M059J (cell line): ENCODE measurements around the gene USP10. TPM values are rescaled to one million over a fixed set of nuclear protein-coding genes. Genes with fewer than 3 reads are reported as not detected.

Source experiments
- DNase-seq: peaks from one replicate; pipeline ENCODE4 v3.0.0-alpha.2; 2012; ENCODE audit warnings: low read depth
- total RNA-seq: library from RNA; depleted of rRNA; stranded (reverse); fragments of >200 nt; shearing (Covaris generic); gene quantifications from 2 replicates; pipeline ENCODE4 v1.2.3, GENCODE V29; 2014

Gene USP10
- total RNA-seq, 1 experiment from 2014 or later = 80.6 TPM

- no peak for DNase-seq
These were observed 103.3 kb downstream of the USP10 start for GRCh38 chr16:84803146-84803545.

DNA sequence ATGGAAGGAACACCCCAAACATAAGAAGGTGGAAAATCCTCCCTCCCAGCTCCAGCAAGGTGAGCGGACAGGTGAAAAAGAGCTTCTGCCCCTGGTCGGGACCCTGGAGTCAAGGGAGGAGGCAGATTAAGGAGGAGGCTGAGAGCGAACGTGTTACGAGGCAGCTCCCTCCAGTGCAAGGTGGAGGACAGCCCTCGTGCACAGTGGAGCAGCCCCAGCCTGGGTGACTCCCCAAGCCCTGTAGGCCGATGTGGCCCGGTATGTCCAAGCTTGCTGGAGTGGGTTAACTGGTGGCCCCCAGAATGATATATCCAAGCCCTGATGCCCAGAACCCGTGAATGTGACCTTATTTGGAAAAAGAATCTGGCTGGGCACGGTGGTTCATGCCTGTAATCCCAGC is 104.5 kb downstream of the USP10 start:
- DNase-seq = peak; percentile 70

GRCh38 chr16:84806256-84806889 is 106.6 kb downstream of the USP10 start:
- DNase-seq = peak; percentile 98

- no peak for DNase-seq
These were observed 107.1 kb downstream of the USP10 start for GRCh38 chr16:84806890-84807258.

- no peak for DNase-seq
These were observed 108.0 kb downstream of the USP10 start for GRCh38 chr16:84807776-84808175.

DNA sequence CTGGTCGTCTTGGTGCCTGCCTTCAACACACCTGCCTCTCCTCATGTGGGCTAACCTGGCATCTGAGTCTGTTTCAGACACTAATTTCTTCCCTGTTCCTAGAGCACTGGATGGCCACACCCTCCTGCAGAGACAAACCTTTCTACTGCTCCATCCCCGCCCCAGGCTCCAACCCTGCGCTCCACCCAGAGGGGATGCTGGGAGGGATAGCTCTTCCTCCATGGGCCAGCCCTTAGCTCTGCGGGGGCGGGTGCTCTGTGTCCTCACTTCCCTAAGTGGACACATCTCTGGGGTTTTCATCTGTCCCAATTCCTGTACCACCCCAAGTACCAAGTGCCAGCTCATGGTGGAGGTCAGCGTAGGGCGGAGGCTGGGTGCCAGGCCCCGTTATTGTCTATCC is 109.0 kb downstream of the USP10 start:
- DNase-seq = no peak

DNA sequence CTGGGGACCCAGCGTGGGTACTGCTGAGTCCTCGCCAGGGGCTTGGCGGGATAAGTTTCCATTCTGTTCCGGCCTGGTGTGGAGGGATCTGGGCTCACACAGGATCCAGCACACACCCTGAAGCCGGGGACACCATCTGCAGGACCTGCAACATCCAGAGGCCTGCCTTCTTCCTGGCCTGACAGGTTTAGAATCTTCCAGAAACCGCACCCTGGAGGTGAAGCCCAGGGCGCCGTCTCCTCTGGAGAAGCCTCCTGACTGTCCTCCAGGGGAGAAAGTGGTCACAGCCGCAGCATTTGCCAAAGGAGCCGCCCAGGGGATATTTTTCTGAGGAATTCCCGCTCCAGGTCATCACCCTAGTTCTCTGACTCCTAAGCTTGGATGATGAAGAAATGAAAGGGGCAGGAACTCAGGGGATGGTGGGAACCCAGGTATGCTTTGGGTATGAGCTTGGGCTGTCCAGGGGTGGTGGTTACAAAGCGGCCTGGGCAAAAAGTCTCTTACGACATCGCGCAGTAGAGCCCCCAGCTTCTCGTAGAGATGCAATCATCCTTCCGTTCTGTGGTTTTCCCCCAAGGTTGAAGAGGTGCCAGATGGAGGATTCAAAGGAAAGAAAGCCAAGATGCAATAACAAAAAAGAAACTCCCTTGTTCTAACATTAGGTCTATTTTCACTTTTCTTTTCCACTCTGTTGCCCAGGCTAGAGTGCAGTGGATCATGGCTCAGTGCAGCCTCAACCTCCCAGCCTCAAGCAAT is 110.9 kb downstream of the USP10 start:
- DNase-seq = peak; percentile 96

DNA sequence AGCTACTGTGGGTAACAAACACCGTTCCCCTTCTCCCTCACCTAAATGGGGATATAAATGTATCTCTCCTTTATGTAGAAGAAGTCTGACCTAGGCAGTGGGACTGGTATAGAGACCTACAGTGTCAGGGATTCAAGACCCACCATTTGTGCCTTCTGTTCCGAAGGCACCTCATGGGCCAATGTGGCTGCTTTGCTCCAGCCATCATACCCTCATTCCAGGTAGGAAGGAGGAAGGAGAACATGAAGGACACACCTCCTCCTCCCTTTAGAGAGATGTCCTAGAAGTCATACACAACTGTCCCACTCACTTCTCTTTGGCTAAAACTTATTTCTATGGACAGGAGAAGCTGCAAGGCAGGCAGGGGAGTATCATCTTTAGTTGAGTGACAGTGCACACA is 111.7 kb downstream of the USP10 start:
- DNase-seq = no peak

DNA sequence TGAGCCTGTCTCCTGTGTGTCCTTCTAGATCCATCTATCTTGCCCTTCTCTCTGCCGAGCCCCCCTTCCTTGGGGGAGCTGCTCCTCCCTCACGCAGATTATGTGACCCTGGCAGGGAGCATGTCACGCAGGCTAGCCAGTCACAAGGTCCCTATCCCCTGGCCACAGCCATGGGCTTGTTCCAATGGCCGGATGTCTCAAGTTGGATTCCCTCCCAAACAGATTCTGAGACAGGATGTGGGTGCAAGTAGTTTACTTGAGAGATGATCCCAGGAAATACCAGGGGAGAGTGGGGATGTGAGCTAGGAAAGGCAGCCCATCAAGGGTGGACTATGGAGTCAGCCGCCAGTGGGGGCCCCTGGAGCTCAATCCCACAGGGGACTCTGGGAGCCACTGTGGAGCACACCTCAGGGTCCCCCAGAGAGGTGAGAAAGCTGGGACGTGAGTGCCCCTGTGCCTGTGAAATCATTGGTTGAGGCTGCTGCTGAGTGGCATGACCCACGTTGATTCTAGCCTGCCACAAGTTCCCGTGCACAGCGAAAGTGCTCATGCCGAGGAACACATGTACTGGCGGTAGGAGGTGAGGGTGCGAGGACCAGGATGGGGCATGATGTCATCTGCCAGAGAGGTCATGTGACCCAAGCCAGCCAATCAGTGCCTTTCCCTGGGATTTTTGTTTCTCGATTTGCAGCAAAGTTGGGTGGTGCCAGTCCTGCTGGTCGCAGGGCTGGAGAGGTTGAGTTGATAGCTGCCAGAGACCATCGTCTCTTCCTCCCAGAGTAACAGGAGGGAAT is 113.5 kb downstream of the USP10 start:
- DNase-seq = peak; percentile 75

GRCh38 chr16:84815462-84815861 is 115.7 kb downstream of the USP10 start:
- DNase-seq = no peak

GRCh38 chr16:84816023-84816422 is 116.2 kb downstream of the USP10 start:
- DNase-seq = no peak

DNA sequence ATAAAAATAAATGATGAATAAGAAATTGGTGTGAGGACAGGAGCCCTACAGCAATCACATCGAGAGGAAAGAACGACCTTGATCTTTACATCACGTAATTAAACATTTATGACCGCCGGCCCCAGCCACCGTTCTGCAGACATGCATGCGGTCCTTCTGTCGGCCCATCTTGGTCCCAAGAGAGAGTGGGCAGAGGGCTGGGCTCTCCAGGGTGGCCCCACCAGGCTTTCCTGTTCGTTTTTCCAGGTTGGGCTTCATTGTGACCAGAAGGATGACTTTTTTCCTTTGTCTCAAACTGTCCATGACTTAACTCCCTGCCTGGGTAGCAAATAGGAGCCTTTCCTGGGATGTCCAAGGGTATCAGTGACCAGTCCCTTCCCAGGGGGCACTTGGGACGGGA is 116.7 kb downstream of the USP10 start:
- no peak for DNase-seq

- no peak for DNase-seq
These were observed 117.4 kb downstream of the USP10 start for GRCh38 chr16:84817206-84817605.

DNA sequence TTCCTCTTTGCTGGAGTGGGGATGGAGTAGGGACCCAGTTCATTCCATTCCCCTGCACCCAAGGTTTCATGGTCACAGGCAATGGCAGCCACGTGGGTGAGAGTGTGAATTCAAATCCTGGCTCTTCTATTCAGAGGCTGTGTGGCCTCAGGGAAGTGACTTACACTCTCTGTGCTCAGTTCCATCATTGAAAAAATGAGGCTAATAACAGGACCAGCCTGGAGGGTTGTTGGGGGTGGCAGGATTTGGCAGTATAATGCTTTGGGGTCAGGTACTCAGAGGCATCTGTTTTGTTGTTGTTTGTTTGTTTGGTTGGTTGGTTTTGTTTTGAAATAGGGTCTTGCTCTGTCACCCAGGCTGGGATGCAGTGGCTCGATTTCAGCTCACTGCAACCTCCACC is 117.8 kb downstream of the USP10 start:
- DNase-seq = no peak

DNA sequence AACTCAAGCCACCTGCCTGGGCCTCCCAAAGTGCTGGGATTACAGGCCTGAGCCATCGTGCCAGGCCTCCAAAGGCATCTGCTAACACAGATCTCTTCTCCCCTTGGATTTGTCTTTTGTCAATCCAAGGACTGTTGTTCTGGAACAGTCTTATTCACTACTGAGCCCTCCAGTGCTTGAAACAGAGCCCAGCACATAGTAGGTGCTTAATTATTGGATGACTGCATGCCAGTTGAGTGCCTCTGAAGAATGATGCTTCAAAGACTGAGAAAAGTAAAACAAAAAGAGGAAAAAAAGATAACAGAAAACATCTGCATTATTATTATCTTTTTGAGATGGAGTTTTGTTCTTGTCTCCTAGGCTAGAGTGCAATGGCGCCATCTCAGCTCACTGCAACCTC is 118.3 kb downstream of the USP10 start:
- no peak for DNase-seq

- no peak for DNase-seq
These were observed 119.3 kb downstream of the USP10 start for GRCh38 chr16:84818989-84819643.

DNA sequence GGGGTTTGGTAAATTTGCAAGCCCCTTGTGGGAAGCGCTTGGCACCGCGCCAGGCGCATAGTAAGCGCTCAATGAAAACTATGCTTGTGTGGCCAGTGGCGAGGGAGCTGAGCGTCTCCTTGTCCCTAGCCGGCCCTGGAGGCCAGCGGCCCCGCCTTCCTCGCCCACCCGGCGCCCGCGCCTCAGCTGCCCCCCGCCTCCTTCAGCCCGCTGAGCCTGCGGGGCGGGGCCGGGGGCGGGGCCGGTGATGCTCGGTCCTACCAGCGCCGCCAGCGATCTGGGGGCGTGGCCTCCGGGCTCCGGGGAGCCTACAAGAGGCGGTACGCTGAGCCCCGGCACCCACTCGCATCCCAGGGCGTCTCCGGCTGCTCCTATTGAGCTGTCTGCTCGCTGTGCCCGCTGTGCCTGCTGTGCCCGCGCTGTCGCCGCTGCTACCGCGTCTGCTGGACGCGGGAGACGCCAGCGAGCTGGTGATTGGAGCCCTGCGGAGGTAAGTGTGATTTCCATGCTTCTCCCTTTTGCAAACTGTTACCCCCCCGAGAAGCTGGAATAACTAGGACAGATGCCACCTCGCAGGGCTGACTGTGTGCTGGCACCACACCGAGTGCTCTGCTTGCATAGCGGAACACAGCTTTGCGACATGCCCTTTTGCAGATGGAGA is 120.0 kb downstream of the USP10 start, which contains the start of gene CRISPLD2:
CRISPLD2 (plus strand) TSS at position 342 of the 661 bp plus-strand sequence. CDS start 18,511 bp downstream, outside the sequence.
- DNase-seq = peak; percentile 90

GRCh38 chr16:84820305-84820684 is 120.5 kb downstream of the USP10 start:
- DNase-seq = no peak

DNA sequence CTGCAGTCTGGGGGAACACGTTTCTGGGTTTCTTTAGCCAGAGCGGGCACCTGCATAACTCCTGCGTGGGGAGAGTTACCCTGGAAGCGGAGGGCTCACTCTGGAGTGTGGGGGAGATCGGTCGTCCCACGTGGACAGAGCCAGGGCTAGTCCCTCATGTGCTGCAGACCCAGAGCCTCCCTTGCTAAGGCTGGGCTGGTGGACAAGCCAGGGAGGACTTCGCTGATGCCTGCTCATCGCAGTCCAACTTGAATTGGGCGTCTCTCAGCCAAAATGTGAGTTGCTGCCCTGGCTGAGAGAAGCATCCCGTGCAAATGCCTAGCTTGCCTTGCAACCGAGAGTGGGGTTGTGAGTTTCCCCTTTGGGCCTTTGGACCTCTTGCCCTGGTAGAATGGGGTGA is 121.0 kb downstream of the USP10 start:
- no peak for DNase-seq

- DNase-seq = no peak
These were observed 121.4 kb downstream of the USP10 start for GRCh38 chr16:84821179-84821578.
